Stimulated activated CD8-positive, alpha-beta memory T cell treated with anti-CD3 and anti-CD28 coated beads, Interleukin-12 subunit alpha, Interleukin-12 subunit beta, amount 100 ng/mL, for 24 hours (primary cell): ENCODE measurements around the gene ASAP2.
"Not testable (repeated sequence)": the region's sequence is repeated elsewhere in the genome, so short reads cannot be mapped to it uniquely, and the experiment has no call there.

ENCODE experiments used
- DNase-seq: peaks from one replicate; pipeline ENCODE4 v3.0.0-alpha.2; 2020; ENCODE audit errors: extremely low read depth

The ASAP2 gene

DNA sequence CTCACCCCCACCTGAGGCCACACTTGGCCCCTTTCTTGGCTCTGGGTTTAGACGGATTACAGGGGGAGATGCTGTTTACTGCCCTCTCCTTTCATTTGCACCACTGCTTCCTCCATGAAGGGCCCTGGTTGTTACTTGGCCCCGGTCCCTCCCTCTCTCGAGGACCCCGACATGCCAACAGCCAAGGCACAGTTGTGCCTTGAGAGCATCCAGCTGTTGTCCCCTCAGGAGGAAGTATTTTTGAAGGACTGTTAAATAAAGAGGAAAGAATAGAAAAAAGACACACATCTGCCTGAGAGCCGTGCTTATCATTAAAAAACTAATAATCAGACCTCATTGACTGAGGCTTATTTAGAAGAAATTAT, 172.8 kb downstream of the ASAP2 start:
- DNase-seq = no peak

DNA sequence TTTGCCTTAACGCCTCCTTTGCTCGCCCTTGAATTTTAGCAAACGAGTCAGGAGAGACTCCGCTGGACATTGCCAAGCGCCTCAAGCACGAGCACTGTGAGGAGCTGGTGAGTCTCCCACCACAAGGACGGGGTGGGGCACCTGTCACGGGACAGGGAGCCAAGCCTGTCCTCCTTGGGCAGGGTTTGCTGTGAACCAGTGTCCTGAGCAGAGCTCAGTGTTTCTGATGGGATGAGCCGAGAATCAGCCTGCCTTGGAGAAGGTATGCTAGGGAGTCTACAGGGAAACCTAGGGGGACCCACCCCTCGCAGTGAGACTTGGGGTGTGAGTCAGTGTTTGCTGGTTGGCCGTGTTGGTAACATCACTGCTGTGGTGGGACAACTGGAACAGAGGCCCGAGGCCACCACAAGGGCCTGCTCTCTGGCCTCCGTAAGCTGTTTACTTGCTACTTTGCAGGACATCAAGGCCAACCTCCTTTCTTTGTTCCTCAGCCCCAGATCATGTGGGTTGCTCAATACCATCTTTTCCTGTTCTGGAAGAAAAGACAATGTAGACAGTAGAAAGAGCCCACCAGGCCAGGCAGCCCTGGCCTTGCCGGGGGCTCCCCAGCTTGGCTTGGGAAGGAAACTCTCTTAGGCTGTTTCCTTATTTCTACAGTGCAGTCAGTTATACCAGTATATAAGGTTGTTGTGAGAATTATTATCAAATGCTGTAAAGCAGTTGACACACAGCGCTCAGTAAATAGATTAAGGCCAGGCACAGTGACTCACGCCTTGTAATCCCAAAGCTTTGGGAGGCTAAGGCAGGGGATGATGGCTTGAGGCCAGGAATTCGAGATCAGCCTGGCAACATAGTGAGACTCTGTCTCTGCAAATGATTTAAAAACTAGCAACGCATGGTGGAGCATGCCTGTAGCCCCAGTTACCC, 174.4 kb downstream of the ASAP2 start:
- DNase-seq = no peak

DNA sequence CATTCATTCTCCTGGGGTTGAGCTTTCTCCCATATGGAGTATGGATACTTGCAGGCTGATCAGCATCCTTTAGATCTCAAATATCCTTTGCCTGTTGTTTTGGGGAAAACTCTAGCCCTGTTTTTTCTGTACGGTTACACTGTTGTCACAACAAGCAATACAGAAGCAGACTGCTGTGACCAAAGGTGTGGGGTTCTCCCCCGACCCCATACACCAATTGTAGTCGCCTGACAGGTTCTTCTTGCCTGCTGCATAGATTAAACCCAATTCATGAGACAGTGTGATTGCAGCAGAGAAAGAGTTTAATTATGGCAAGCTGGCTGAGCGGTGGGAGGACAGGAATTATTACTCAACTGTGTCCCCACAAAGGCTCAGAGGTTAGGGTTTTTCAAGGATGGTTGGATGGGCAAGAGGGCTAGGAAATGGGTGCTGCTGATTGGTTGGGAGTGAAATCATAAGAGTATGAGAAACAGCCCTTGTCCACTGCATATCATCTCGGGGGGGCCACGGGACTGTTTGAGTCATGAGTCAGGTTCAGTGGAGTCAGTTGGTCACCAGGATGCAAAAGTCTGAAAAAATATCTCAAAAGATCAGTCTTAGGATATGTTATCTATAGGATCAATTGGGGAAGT, 176.1 kb downstream of the ASAP2 start:
- no peak for DNase-seq

DNA sequence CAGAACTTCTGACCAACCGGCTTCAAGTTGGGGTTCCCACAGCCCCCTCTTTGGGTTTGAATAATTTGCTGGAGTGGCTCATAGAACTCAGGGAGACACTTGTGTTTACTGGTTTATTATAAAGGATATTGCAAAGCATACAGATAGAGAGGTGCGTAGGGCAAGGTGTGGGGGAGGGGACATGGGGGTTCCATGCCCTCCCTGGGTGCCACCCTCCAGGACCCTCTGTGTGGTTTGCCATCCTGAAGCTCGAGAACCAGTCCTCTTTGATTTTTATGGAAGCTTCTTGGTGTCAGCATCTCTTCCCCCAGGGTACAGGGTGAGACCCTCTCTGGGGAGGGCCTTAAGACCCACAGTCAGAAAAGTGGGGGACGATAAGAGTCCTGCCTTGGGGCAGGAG, 177.9 kb downstream of the ASAP2 start:
- DNase-seq = no peak

DNA sequence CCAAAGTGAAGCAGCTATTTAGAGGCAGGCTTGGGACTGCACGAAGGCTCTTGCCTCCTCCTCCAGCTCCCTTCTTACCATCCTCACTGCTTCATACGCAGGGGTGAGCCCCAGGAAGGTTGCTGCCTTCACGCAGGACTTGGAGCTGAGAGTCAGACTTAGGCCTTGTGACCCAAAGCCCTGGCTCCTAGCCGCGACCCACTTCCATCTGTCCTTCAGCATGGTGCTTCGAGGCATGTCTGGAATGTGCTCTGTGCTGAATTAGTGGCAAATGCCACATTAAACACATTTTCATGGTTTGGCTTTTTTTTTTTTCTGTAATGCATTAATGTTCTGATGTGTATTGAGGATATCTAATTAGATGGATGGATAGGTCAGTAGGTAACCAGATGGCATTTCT, 179.2 kb downstream of the ASAP2 start:
- no peak for DNase-seq

DNA sequence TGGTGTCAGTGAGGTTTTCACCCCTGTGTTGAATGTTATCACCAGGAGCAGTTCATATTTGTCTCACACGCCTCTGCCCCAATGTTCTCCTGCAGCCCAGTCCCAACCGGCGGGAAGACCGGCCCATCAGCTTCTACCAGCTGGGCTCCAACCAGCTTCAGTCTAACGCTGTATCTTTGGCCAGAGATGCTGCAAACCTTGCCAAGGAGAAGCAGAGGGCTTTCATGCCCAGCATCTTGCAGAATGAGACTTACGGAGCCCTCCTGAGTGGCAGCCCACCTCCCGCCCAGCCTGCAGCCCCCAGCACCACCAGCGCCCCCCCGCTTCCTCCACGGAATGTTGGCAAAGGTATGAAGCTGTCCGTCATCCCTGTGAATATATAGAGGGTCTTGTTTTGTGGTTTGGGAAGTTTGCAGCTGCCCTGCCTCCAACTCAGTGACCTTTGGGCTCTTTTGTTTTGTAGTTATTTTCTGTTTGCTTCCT, 181.6 kb downstream of the ASAP2 start:
- no peak for DNase-seq

DNA sequence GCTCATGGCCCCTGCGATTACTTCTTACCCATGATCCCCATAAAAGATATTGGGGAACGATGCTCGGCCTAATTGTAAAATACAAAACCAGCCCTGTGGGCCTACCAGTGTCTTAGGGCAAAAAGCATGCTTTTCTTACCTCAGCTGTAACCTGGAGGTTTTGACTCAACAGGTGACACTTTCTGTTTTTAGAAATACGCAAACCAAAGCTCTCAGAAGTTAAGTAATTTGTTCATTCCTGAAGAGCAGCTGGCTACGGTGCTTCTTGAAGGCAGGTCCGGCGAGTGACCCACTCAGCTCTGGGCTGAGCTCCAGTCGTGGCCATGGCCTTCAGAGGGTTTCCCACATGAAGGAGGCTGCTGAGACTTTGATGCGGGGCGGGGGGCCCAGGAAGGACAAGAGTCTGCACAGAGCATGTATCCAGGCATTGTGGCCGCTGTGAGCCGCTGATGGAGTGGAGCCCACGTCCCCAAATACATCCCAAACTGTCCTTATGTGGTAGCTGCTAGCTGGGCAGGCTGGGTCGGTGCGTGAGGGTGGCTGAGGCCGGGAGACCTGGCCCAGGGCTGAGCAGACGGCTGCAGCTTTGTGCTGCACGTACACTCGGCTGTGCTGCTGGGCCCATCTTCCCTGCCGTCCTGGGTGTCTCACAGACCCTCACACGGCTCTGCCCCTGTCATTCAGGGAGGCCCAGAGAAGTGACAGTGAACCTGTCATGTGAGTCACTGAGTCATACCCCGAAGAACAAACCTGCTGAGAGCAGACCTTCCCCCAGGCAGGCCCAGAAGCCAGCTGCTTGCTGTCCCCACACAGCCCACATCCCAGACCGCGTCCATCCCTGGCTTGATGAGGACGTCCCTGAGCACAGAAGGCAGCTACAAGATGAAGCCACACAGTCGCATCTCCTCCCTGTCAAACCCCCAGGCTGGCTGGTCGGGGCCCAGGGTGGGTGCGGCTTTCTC, 182.6 kb downstream of the ASAP2 start:
- DNase-seq = no peak

DNA sequence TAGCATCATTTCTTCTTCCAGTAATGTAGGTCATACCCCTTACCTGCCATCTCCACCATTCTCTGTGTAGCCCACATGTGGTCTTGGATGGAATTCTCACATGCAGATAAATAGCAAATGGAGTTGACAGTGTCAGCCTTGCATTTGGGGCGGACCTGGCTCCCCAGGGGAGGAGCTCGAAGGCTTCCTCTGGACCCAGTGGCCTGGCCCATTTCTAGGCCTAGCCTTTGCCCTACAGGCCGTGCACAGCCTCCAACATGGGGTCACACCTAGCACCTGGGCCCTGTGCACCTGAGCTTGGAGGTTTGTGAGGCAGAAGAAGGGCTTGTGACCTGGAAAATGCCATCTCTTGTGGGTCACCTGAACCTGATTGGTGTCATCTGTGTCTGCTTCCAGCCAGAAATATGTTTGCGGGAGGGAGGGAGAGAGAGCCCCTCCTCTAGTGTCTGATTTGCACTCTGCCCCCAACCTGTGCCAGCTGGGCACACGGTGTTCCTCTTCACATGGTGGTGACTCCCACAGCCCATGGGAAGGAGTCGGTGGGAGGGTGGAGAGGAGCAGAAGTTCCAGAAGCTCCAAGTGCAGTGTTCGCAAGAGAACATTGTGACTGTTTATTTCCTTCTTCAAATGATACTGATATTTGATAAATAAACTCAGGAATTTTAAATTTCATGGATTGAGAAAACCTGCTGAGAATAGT, 183.7 kb downstream of the ASAP2 start:
- DNase-seq = no peak

DNA sequence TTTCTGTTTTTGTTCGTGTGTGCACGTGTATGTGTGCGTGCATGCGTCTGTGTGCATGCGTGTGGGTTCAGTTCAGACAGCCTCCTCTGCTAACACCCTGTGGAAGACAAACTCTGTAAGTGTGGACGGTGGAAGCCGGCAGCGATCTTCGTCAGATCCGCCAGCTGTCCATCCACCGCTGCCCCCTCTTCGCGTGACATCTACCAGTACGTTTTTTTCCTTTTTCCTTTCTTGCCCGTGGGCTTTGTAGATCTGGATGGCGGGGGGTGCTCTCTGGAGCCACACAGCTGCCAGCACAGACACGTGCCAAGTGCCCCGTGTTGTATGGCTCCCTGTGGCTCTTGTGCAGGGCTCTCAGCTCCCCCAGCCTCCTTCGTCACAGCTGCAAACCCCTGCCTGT, 184.4 kb downstream of the ASAP2 start:
- DNase-seq = no peak

DNA sequence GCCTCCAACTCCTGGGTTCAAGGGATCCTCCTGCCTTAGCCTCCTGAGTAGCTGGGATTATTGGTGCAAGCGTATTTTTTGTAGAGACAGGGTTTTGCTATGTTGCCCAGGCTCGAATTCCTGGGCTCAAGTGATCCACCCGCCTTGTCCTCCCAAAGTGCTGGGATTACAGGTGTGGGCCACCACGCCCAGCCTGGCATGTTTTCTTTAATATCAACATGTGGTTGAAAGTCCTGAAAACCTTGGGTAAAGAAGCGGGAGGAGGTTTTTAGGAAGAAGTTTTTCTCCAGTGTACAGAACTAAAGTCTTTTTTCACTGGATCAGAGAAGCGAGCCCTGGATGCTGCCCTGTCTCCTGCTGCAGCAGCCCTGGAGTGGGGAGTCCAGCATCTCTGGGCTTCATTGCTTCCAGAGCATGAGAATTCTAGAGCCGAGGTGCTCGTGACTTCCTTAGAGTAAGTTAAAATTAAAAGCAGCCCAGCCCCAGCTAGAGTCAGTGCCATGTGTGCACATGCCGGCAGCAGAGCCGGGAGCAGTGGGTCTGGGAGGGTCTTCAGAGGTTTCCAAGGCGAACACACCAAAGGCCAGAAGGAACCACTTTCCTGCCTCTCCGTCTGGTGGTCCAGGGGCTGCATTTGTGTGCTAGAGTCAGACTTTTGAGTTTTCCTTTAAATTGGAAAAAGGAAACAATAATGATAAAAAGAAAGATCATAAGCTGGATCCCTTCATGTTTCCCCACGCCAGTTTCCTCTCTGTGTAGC, 185.5 kb downstream of the ASAP2 start:
- no peak for DNase-seq

DNA sequence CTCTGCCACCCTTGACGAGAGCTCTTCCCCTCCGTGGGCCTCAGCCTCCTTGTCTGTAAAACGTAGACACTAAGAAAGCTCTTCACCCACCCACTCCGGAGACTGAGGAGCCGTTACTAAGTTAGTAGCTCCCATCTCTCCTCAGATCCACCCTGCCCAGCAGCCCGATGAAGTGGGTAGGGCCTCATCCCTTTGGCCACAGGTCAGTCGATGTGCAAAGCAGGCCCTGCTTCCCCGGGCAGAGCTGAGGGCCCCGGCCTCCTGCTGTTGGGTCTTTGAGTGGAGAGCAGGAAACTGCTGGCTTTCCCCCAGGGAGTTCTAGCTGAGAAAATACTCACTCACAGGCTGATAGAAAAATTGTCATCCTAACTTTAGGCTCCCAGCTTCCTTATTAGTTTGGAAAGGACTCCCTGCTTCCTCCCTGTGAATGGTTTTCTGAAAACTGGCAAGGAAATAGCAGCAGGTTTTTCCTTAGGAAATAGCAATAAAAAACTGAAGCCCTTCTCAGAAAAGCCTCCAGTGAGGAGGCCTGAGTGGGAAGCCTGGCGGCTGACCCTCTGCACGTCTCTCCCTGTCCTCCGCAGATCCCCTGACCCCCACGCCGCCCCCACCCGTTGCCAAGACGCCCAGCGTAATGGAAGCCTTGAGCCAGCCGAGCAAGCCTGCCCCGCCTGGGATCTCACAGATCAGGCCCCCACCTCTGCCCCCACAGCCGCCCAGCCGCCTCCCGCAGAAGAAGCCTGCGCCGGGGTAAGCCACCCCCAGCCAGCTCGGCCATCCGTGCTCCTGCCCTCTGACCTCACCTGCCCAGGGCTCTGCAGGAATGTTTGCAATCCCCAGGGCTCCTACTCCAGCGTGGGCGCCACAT, 186.5 kb downstream of the ASAP2 start:
- no peak for DNase-seq

DNA sequence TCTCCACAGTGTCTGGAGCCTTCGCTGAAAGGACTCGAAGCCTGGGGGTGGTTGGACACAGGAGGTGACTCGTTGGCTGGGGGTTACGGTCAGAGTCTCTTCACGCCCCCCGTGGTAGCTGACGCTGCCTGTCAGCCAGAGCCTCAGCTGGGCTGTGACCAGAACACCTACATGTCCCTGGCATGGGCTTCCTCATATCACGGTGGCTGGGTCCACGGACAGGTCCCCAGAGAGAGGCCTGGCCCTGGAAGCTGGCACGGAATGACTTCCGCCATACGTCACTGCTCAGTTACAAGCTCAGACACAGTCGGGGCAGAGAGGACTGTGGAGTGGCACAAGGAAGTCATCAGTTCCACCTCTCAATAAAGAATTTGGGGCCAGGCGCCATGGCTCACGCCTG, 188.2 kb downstream of the ASAP2 start:
- DNase-seq = no peak

DNA sequence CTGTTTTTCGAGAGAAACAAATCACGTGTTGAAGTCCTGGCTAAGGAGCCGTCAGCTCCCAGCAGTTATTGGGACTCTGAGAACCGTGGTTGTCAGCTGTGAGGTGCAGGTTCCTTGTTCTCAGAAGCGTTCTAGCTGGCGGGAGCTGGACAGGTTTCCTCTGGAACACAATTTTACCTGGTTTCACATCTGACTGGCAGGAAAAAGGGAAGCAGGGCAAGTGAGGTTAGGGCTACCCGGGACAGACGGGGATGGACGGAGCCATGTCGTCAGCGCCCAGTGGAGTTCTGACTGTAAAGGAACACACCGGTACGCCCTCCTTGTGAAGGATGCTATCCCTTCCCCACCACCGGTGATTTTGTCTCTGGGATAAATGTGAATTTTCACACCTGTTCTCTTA, 190.6 kb downstream of the ASAP2 start:
- DNase-seq = no peak

DNA sequence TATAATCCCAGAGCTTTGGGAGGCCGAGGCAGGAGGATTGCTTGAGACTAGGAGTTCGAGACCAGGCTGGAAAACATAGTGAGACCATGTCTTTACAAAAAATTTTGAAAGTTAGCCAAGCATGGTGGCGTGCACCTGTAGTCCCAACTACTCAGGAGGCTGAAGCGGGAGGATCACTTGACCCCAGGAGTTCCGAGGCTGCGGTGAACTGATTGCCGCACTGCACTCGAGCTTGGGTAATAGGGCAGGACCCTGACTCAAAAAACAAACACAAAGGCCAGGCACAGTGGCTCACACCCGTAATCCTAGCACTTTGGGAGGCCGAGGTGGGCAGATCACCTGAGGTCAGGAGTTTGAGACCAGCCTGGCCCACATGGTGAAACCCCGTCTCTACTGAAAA, 191.6 kb downstream of the ASAP2 start:
- not testable (repeated sequence) for DNase-seq

DNA sequence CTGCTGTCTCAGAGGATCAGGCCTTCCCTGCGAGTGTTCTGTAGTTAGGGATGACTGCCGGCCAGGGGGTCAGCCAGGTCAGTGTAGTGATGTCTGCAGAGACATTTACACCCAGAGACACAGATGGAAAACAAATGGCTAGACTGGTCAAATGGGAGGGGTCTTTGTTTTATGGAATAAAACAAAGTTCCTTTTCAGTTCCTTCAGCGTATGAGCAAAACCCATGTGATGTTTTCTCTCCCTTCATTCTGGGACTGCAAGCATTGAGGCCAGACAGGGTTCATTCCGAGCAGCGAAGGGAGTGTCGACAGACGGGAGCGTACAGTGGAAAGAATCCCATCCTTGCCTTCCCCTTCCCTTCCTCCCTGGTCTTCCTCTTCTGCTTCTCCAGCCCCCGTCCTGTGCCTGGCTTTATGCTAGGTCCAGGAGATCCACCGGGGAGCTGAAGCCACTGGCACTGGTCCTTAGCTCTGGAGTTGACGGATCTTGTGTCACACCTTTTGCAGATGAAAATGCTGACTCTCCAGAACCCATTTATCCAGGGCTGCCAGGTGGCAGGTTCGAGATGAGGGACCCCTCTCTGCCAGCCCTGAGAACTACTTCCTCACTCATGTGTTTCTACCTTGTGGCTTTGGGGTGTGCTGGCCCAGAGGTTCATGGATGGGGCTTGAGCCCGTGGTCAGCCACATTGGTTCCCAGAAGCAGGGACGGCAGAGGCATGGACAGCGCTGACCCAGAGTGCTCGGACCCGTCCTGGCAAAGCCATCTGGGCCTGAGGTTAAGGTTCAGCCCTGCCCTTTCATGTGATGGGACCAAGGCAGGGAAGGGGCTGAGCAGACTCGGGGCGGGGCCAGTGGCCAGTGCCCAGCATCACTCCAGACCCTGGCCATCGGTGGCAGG, 192.5 kb downstream of the ASAP2 start:
- no peak for DNase-seq

DNA sequence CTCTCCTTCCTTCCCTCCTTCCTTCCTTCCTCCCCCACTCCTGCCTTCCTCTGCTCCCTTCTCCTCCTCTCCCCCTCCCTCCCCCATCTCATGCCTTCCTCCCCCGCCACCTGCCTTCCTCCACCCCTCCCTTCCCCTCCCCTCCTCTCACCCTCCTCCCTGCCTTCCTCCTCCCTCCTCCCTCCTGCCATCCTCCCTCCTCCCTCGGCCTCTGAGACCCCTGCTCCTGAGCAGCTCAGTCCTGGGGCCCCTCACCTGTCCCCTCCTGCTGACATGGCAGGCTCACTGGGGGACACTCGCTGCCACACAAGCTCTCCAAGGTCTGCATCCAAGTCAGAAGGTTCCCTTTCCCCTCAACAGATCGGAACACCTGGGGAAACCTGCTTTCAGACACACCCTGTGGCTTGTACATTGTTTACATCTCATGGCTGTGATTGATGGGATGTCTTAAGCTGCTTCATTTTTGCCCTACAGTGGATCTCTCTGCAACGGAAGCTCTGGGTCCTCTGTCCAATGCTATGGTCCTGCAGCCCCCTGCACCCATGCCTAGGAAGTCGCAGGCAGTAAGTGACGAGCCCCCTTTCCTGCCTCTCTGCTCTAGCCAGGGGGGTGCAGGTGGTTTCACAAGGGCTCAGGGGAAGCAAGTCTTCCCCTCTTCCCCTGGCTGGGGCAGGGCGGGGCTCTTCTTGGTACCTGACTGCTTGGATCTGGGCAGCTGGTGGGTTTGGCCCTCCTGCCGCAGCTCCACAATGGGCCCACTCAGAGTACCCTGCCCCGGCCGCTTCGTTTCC, 193.9 kb downstream of the ASAP2 start:
- no peak for DNase-seq

DNA sequence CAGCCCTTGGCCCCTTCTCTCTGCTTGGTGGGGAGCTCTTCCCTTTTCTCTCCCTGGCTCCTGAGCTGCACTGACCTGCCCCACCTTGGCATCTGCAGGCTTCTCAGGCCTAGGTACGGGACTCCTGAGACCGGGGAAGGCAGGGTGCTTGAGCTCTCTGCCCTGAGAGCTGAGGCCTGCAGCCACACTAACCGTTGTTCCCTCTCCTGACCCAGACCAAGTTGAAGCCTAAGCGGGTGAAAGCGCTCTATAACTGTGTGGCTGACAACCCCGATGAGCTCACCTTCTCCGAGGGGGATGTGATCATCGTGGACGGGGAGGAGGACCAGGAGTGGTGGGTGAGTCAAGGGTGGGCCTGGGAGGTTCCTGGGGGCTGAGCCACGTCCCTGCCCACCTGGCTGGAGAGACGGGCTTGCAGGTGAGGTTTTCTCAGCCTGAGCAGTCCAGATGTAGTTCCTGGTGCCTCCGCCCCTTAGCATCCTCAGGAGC, 194.5 kb downstream of the ASAP2 start:
- DNase-seq = no peak
